HuH-7 (cell line): ENCODE measurements around the gene TRIM26.
"Not testable (repeated sequence)": the region's sequence is repeated elsewhere in the genome, so short reads cannot be mapped to it uniquely, and the experiment has no call there.

ENCODE experiments used
- DNase-seq: peaks from one replicate; pipeline ENCODE4 v3.0.0; 2011; ENCODE audit warnings: low spot score

Gene TRIM26

DNA sequence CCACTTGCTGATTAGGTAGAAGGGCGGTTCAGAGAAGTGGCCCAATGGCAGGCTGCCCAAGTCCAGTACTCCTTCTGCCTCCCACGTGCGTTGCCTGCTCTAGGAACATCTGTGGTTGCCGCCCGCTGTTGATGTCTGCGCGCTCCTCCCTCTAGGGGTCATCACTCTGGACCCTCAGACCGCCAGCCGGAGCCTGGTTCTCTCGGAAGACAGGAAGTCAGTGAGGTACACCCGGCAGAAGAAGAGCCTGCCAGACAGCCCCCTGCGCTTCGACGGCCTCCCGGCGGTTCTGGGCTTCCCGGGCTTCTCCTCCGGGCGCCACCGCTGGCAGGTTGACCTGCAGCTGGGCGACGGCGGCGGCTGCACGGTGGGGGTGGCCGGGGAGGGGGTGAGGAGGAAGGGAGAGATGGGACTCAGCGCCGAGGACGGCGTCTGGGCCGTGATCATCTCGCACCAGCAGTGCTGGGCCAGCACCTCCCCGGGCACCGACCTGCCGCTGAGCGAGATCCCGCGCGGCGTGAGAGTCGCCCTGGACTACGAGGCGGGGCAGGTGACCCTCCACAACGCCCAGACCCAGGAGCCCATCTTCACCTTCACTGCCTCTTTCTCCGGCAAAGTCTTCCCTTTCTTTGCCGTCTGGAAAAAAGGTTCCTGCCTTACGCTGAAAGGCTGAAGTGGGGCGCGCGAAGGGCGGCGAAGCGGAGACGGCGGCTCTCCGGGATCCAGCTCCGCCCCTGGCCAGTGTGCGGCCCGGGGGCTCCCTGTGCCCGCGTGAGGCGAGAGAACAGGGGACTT is 41.3 kb downstream of the TRIM26 start:
- no peak for DNase-seq

DNA sequence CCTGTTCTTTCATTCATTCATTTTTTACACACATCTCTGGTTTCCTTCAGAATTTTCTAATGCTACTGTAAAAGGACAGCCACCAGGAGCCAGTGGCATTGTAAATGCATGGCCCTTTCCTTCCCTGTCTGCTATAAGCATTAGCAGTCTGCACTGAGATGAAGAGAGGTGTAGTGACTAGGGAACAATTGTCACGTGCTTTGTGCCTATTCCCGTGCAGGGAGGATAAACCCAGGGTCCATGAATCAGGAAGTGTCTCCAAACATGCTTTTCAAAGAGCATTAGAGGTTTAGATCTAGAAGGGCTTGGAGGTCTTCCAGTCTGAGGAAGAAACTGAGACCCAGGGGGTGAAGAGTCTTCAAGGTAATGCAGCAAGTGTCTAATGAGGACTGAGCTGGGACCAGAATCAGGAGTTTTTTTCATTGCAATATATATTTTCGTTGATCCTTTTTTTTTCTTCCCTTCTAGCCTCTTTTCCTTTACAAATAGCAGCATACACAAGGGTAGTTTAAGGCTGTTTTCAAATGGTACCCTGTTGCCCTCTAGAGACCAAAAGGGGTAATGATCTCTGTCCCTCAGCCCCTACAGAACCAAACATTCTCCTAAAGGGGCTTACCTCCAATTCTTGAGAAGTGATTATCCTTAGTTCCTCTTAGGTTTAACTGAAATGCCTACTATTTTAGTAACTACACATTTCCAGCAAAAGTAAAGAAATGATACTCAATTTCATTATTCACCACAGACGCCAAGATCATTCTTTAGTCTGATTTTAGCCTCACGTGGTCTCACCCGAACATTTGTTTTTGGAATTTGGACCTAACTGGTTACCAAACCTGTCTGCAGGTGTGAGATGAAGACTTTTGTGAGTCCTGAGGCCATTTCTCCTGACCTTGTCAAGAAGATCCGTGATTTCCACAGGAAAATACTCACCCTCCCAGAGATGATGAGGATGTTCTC is 43.3 kb downstream of the TRIM26 start:
- peak; percentile 62 for DNase-seq

DNA sequence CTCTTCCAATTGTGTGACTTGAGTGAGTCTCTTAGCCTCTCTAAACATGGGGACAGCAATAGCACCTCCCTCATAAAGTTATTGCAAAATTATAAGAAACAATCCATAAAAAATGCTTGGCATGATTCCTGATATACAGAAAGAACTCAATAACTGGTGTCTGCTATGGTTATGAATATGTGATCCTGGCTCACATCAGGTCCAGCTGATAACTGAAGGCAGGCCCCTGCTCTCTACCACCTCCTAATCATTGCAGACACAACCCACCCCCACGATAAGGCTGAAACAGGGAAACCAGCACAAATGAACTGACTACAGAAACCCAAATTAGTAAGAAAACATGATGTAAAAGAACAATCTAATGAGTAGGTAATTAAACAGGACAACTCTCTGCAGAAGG is 44.5 kb downstream of the TRIM26 start:
- no peak for DNase-seq

DNA sequence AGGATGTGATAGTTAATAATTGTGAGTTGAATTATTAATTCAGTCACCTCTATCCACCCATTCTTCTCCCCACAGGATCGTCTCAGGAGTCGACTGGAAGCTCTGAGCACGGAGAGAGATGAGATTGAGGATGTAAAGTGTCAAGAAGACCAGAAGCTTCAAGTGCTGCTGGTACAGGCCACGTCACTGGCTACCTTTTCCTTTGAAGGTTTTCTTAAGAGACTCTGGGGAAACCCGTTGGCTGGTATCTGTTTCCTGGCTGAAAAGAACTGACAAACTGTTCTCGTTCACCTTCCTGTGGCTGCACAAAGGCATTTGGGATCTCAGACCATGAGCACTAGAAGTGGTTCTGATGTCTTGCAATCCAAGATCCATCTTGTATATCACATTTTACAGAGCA is 46.1 kb downstream of the TRIM26 start:
- DNase-seq = no peak

DNA sequence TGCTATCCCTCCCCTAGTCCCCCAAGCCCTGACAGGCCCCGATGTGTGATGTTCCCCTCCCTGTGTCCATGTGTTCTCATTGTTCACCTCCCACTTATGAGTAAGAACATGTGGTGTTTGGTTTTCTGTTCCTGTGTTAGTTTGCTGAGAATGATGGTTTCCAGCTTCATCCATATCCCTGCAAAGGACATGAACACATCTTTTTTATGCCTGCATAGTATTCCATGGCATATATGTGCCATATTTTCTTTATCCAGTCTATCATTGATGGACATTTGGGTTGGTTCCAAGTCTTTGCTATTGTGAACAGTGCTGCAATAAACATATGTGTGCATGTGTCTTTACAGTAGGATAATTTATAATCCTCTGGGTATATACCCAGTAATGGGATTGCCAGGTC is 48.0 kb downstream of the TRIM26 start:
- DNase-seq = not testable (repeated sequence)

DNA sequence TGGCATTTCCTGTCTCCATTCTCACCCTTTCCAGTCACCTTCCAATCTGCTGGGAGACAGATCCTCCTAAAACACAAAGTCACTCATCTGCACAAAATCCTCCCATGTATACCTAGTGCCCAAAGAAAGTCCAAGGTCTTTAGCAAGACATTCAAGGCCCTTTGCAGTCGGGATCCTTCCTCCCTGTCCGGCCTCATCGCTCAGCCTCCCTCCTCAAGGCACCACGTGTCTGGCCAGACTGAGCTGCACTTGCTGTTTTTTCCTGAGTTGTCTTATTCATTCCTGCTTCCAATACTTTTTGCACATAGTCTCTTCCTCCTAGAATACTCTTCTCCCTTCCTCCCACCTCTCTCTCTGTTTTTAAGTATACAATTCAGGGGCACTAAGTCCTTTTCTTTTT is 48.5 kb downstream of the TRIM26 start:
- DNase-seq = no peak

DNA sequence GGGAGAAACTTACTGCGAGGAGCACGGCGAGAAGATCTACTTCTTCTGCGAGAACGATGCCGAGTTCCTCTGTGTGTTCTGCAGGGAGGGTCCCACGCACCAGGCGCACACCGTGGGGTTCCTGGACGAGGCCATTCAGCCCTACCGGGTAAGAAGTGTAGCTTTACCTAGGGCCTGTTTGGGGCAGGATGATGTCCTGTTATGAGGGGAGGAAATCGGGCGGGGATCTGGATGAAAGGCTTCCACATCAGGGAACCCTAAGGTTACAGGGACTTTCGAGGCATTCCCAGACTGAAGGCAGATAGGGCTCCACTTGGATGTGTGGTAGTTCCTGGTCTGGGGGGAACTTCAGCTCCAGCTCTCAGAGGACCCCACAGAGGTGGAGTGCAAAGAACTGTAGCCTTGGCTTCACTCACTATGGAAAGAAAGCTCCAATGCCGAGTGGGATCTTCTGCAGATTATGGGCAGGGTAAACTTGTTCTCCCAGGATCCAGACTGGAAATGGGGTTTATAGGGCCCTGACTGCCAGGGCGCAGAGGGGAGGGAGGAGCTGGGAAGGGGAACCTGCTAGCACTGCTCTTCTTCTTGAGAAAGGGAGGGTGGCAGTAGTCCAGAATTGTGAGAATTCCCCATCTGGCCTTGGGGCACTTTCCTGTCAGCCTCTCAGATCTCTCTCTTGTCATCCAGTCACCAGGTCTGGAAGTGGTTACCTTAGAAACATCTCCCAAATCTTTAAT is 49.1 kb downstream of the TRIM26 start:
- DNase-seq = no peak

DNA sequence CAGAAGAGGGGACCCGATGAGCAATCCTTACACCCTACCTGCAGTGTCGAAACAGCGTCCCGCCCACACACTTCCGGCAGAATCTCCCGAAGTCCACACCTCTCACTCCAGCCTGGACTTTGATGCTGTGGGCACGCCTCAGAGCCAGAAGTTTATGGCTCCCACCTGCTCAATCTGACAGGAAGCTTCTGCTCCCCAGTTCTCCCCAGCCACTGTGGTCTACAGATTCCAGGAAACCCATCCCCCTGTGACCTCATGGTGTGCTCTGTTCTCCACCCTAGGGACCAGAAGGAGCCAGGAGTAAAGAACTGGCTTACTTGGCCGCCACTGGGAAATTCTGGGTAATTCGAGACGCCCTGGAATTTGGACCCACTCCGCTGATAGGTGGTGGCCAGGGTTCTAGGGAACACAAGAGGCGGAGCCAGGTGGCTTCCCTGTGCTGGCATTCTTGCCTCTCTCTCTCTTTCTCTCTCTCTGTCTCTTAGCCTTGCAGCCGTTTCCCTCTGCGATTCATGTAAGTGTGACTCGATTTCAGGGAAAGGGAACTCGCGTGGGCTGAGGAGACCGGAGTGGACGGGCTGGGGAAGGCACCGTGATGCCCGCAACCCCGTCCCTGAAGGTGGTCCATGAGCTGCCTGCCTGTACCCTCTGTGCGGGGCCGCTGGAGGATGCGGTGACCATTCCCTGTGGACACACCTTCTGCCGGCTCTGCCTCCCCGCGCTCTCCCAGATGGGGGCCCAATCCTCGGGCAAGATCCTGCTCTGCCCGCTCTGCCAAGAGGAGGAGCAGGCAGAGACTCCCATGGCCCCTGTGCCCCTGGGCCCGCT is 49.9 kb downstream of the TRIM26 start, which contains the start of gene TRIM15:
TSS of gene TRIM15 (plus strand) at position 457 of the 828 bp plus-strand sequence. CDS start at position 596, 139 bp downstream.
- DNase-seq = peak; percentile 70

DNA sequence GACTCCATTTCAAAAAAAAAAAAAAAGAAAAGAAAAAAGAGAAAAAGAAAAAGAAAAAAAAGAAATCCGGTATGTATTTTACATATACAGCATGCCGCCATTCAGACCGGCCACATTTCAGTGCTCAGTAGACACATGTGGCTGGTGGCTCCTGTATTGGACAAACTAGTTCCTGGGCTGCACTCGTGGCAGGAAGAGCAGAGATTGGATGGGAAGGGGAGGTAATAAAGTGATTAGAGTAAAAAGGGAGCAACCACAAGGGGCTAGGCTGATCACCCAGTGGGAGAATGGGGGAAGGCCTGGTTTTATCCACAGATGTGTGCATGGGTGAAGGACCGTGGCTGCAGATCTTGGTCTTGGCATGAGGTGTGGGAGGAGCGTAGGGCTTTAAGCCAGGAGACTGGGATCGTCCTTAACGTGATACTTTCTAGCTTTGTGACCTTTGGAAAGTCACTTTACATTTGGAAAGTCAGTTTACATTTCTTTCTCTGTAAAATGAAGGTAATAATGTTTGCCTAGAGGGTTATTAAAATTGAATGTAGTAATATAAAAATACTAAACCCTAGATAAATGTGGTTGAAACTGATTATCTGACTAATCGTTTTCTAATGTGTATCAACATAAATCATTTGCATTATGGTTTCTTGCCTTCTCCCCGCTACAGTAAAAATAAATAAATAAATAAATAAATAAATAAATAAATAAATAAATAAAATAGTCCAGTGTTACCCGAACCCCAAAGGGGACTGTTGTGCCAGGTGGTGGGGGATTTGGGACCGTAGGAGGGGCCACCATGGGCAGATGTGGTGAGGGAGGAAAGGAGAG is 50.7 kb downstream of the TRIM26 start:
- DNase-seq = no peak

DNA sequence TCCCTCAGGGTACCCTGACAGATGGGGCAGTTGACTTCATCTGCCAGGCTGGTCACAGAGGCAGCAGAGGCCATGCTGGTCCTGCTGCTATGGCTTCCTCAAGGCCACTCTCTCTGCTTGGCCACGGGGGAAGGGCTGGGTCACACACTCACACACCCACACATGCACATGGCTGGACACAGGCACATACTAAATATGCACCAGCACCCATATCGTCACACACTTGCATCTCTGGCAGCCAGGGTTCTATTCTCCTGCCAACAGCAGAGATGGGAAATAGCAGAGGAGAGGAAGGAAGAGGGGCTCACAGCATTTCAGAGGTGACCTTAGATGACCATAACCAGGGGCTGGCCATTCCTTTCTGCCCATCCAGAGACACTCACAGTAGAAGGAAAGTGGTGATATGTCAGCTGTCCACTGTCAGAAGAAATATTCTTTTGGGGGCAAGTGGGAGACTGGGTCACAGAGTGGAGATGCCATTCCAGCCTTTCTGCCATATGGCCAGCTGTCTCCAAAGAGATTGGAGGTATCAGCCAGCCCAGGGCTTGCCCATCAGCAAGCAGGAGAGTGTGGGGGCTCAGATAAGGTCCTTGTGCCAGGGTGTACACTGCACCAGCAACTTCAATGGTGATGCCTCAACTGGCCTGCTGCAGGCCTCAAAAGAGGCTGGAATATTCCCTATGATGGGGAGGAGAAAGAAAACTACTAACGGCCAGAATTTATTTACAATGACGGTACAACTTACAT is 52.2 kb downstream of the TRIM26 start, which contains the start of gene TRIM10:
TSS of gene TRIM10 (minus strand) at position 427 of the 747 bp plus-strand sequence. CDS start at position 74, 353 bp downstream.
- no peak for DNase-seq

DNA sequence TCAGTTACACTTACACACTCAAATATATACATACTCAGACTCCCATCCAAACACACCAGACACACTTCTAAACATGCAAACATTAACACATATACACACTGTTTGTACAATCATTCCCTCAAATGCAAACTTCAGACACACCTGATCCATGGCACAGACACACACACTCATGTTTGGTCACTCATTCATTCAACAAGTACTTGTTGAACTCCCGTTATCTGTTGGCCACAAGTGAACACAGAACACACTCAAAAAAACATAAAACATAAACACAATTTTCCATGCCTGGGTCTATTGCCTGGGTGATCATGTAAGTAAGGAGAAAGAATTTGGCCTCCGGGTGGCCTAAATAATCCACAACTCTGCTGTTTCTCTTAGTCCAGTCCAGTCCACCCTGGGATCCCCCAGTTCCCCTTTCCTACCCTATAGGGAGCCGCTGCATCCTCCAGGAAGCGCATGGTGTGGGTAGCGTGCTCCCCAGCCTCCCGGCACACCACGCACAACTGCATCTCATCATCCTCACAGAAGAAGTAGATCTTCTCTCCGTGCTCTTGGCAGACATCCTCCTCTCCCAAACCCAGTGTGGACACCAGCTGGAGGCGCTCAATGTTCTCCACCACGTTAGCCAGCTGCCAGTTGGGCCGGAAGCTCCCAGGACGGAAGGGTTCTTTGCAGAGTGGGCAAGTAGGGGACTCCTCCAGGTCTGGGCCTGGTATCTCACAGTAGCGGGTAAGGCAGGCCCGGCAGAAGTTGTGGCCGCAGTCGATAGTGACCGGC is 53.0 kb downstream of the TRIM26 start:
- DNase-seq = no peak

DNA sequence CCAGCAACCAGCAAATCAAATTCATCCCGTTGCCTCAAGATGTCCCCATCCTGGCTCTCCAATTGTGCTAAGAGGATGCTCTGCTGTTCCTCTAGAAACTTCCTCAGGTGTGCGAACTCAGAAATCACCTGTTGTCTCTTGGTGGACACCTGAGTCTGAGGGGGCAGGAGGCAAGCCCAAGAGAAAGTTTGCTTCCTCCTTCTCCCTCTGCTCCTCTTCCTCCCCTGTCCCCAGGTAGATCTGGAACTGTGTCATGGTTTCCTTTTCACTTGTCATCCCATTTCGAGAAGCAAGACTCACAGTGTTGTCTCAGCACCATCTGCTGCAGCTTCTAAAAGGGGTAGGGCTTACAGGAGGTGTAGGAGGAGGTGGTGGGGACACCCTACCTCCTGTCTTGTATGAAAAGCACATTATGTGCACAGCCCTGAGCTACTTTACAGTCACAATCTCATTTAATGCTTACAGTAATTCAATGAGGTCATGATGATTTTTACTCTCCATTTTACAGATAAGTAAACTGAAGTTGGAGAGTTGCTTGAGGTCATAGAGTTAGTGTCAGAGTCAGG is 54.6 kb downstream of the TRIM26 start:
- no peak for DNase-seq

DNA sequence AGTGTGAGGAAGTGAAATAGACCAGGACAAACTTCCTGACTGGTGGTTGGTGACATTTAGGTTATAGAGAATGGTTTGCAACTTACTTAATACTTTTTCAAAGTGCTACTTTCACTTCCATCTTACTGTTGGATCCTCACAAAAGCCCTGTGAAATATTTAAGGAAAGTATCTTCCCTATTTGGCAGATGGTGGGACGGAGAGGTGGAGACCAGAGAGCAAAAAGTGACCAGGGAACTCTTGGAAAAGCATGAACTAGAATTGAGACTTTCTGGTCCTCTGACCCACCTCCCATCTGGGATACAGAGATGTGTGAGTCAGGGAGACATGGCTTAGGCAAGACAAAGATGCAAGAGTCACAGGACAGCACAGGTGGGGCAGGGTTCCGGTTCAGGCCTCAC is 55.2 kb downstream of the TRIM26 start:
- no peak for DNase-seq

DNA sequence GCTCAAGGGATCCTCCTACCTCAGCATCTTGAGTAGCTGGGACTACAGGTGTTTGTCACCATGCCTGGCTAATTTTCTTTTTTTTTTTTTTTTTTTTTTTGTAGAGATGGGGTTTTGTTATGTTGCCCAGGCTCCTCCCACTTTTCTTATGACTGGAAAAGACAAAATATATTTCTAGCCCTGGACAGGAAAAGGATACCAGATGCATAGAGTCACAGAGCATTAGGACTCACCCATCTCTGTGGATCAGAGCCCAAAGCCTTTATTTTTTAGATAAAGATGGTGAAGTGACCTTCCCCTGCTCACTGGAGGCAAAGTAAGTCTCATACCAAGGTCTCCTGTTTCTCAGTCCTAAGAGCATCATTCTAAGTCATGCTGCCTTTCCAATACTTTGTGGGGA is 55.6 kb downstream of the TRIM26 start:
- no peak for DNase-seq

DNA sequence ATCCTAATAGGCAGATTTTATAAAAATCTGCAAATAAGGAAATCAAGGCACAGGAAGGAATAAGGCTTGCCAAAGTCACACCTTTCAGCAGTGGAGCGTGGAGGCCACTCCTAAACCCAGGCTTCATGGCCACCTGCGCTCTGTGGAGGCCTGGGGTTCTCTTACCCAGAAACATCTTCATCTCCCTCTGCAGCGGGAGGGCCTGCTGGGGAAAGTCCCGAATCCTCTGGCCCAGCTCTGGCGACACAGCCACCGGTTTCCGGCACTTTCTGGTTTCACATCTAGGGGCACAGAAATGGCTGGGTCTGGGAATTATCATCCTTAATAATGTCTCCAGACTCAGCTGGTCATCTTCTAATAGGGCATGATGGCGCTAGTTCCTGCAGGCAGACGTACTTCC is 56.4 kb downstream of the TRIM26 start:
- no peak for DNase-seq

DNA sequence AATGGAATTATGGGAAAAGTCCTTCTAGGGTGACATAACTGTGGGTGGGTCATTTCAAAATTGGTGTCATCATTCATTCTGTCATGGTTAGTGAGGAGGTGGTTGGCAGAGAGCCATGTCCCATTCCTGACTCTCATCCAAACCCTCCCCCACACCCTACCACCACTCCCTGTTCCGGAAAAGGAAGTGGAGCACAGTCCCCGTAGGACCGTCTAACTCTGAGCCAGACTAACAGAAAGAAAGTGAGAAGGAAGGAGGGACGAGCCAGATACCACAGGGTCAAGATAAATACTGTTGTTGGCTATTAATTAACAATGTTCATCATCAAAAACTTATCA is 57.0 kb downstream of the TRIM26 start:
- peak; percentile 32 for DNase-seq

DNA sequence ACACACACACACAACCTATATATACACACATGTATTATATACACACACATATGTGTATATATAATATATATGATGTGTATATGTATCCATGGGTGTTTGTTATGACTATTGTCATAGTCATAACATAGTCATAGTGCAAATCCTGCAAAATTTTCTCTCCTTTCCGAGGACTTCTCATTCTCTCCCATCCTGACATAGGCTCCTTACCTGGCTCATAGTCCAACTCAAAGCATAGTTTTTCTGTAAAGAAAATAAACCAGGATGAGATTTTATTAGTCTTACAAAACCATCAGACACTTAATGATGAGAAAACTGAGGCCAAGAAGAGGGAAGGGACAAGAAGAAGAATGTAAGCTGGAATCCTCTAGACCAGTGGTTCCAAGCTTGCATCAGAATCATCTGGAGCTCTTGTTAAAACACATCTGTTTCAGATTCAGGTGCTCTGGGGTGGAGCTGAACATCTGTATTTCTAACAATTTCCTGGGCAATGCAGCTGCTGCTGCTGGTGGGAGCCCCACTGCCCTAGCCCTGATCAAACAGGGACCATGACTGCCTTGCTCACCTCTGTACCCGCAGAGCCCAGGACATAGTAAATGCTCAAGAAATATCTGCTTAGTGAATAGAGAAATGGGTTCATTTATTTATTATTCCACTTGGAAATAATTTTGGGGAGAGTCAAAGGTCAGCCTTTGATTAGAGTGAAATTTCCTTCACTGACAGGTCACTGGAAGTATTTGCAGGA is 57.5 kb downstream of the TRIM26 start:
- DNase-seq = no peak
